Keratinocyte (primary cell): ENCODE data around the gene LOXL4. TPM values are rescaled to one million over a fixed set of nuclear protein-coding genes. Genes with fewer than 3 reads are reported as not detected.
A peak's percentile ranks its signal among the peaks of the same experiment; 100 is the strongest.

ENCODE experiments used
- DNase-seq: peaks from one replicate; pipeline ENCODE4 v3.0.0-alpha.2; 2011; ENCODE audit warnings: low read depth, missing footprints, low spot score
- FAIRE-seq: peaks from 2 replicates; lab custom pipeline; 2011; peaks lifted over from hg19 to GRCh38; lab: Jason Lieb, UNC
- H2AFZ ChIP-seq: 2 replicates; pipeline ENCODE4 v1.6.0; 2012; ENCODE audit warnings: low read length, control low read depth, inconsistent platforms; ENCODE audit not compliant: control insufficient read depth
- H3K27ac ChIP-seq: 2 replicates; pipeline ENCODE4 v1.5.1; 2011; ENCODE audit warnings: low read length; ENCODE audit not compliant: control insufficient read depth, insufficient read depth
- H3K27me3 ChIP-seq: 3 replicates; pipeline ENCODE4 v1.6.0; 2011; ENCODE audit warnings: low read length; ENCODE audit not compliant: control insufficient read depth, insufficient read depth; ENCODE audit errors: extremely low read depth
- H3K36me3 ChIP-seq, 2 experiments: 2 replicates in 1 of 2; 3 replicates in 1 of 2; pipeline ENCODE4 v1.5.1; 2011; ENCODE audit warnings: low read length in 2 of 2, mild to moderate bottlenecking in 1 of 2; ENCODE audit not compliant: control insufficient read depth in 2 of 2, insufficient read depth in 2 of 2; ENCODE audit errors: extremely low read depth in 1 of 2
- H3K4me1 ChIP-seq: 3 replicates; pipeline ENCODE4 v1.5.1; 2011; ENCODE audit warnings: low read length; ENCODE audit not compliant: control insufficient read depth, insufficient read depth; ENCODE audit errors: extremely low read depth
- H3K4me2 ChIP-seq: 3 replicates; pipeline ENCODE4 v1.6.0; 2011; ENCODE audit warnings: low read depth, low read length; ENCODE audit not compliant: control insufficient read depth, insufficient read depth; ENCODE audit errors: extremely low read depth
- H3K4me3 ChIP-seq, 3 experiments: fragments of 200-600 bp in 1 of 3; sonication (generic) in 1 of 3; 2 replicates in 2 of 3; 3 replicates in 1 of 3; pipeline ENCODE4 v1.5.1; 2011 to 2016; ENCODE audit warnings: low read length in 3 of 3, mild to moderate bottlenecking in 3 of 3, control low read depth in 2 of 3, inconsistent platforms in 1 of 3, low read depth in 1 of 3, mixed read lengths in 1 of 3, mixed run types in 1 of 3, moderate library complexity in 1 of 3; ENCODE audit not compliant: control insufficient read depth in 2 of 3, insufficient read depth in 2 of 3; ENCODE audit errors: extremely low read depth in 1 of 3
- H3K79me2 ChIP-seq: 2 replicates; pipeline ENCODE4 v1.6.0; 2012; ENCODE audit warnings: low read length; ENCODE audit not compliant: control insufficient read depth, insufficient read depth
- H3K9ac ChIP-seq: 3 replicates; pipeline ENCODE4 v1.6.0; 2011; ENCODE audit warnings: low read length; ENCODE audit not compliant: control insufficient read depth, insufficient read depth; ENCODE audit errors: extremely low read depth
- H3K9me1 ChIP-seq: 3 replicates; pipeline ENCODE4 v1.6.0; 2011; ENCODE audit warnings: low read length; ENCODE audit not compliant: control insufficient read depth, insufficient read depth; ENCODE audit errors: extremely low read depth
- H3K9me3 ChIP-seq: 2 replicates; pipeline ENCODE4 v1.5.1; 2012; ENCODE audit warnings: low read depth, low read length; ENCODE audit not compliant: control insufficient read depth
- H4K20me1 ChIP-seq: 3 replicates; pipeline ENCODE4 v1.6.0; 2011; ENCODE audit warnings: low read length; ENCODE audit not compliant: control insufficient read depth, insufficient read depth; ENCODE audit errors: extremely low read depth
- CTCF ChIP-seq, 3 experiments: IDR thresholded peaks in 1 of 3; conservative IDR thresholded peaks in 1 of 3; optimal IDR thresholded peaks in 1 of 3; 2 replicates in 2 of 3; 3 replicates in 1 of 3; pipeline versions ENCODE3 to v1.5.1; 2011; ENCODE audit warnings: low read length in 3 of 3, mild to moderate bottlenecking in 3 of 3, moderate library complexity in 2 of 3, control low read depth in 1 of 3, inconsistent platforms in 1 of 3; ENCODE audit not compliant: insufficient read depth in 2 of 3; ENCODE audit errors: extremely low read depth in 1 of 3
- EZH2 ChIP-seq: IDR thresholded peaks from one replicate; pipeline ENCODE4 v1.6.1; 2012; ENCODE audit warnings: inconsistent platforms, mild to moderate bottlenecking, low read length, moderate library complexity
- dilution Hi-C: fragments of 300-500 bp; cut with MboI; formaldehyde crosslinking; loops from one replicate; pipeline ENCODE4 v1.7.0; 2020; ENCODE audit warnings: low sequenced_read_pairs; ENCODE audit not compliant: extremely low pct_ligation_motif_present
- polyA plus RNA-seq, 5 experiments: library from polyadenylated mRNA; depleted of rRNA in 3 of 5; stranded (reverse) in 3 of 5; stranded (forward) in 1 of 5; unstranded in 1 of 5; fragments of >200 nt; gene quantifications; 1 replicate in 1 of 5; 2 replicates in 3 of 5; 3 replicates in 1 of 5; pipeline versions ENCODE4 v1.2.1 to v1.2.3, GENCODE V29; 2011 to 2012; ENCODE audit warnings: missing spikeins in 2 of 5, low read depth in 1 of 5, low replicate concordance in 1 of 5

LOXL4 gene
- polyA plus RNA-seq, 1 donor (not counting 4 experiments of a cell fraction or from before 2014, with no cell fraction given) = 0.01 TPM

- dilution Hi-C loops = no loop called here
- no peaks in the 10 kb centered on the region for H3K9me3 ChIP-seq
- no peak for FAIRE-seq
Observed at GRCh38 chr10:98263088-98263487, 4.9 kb downstream of the LOXL4 start.

GRCh38 chr10:98262571-98262970 is 5.4 kb downstream of the LOXL4 start:
- H3K4me2 ChIP-seq = no peak overlapping the region
- H4K20me1 ChIP-seq = no peaks in the 10 kb centered on the region
- TF ChIP-seq EZH2 (no peak), CTCF (optimal IDR thresholded peaks at IDR 0.05 in 1 of 3, IDR thresholded peaks at IDR 0.05 in 1 of 3, conservative IDR thresholded peaks at IDR 0.05 in 1 of 3; ENCODE audit: extremely low read depth in 1 of 3, insufficient read depth in 2 of 3, low read length in 3 of 3) (peak; percentile 54 to 97 (median 87))
- peaks cover 10% of the 10 kb centered on the region for H3K27me3 ChIP-seq
- no peaks in the 10 kb centered on the region for H3K4me1 ChIP-seq
- no peak overlapping the region for H3K9ac ChIP-seq
- H3K9me3 ChIP-seq = no peaks in the 10 kb centered on the region
- H3K36me3 ChIP-seq = no peaks in the 10 kb centered on the region
- H2AFZ ChIP-seq = no peak overlapping the region
- dilution Hi-C loops = no loop called here
- no peak overlapping the region for H3K27ac ChIP-seq
- H3K9me1 ChIP-seq = no peaks in the 10 kb centered on the region
- FAIRE-seq (no peak), DNase-seq (peak; percentile 21)
- no peak overlapping the region for H3K4me3 ChIP-seq
- no peaks in the 10 kb centered on the region for H3K79me2 ChIP-seq

More at GRCh38 chr10:98263088-98263487, 4.9 kb downstream of the LOXL4 start:
- Histone ChIP-seq H3K9me1 (no peaks in the 10 kb centered on the region), H3K4me2 (no peak overlapping the region), H3K4me3 (no peak overlapping the region), H3K27me3 (peaks cover 13% of the 10 kb centered on the region), H2AFZ (no peak overlapping the region), H3K27ac (no peak overlapping the region), H4K20me1 (no peaks in the 10 kb centered on the region), H3K4me1 (no peaks in the 10 kb centered on the region), H3K79me2 (no peaks in the 10 kb centered on the region), H3K9ac (no peak overlapping the region), H3K36me3 (no peaks in the 10 kb centered on the region)
- TF ChIP-seq EZH2 = no peak
- DNase-seq = no peak
